Measurements from ENCODE around the gene CLRN3.

CLRN3 gene

GRCh38 chr10:127849224-127849623 lies 43.5 kb downstream of the CLRN3 start:
- TF ChIP-seq CTCF (IDR thresholded peaks at IDR 0.05; ENCODE audit: borderline replicate concordance, insufficient read depth, low read depth, low read length): no peak
- no peak overlapping the region for H3K4me3 ChIP-seq (ENCODE audit: low read depth, low read length)

- H3K4me3 ChIP-seq (ENCODE audit: low read depth, low read length): no peak overlapping the region
- TF ChIP-seq CTCF (IDR thresholded peaks at IDR 0.05; ENCODE audit: borderline replicate concordance, insufficient read depth, low read depth, low read length): no peak
Observed at GRCh38 chr10:127848226-127848625, 44.5 kb downstream of the CLRN3 start.

- H3K4me3 ChIP-seq (ENCODE audit: low read depth, low read length): no peak overlapping the region
- TF ChIP-seq CTCF (IDR thresholded peaks at IDR 0.05; ENCODE audit: borderline replicate concordance, insufficient read depth, low read depth, low read length): no peak
Observed at GRCh38 chr10:127845756-127846155, 47.0 kb downstream of the CLRN3 start.

- no peak overlapping the region for H3K4me3 ChIP-seq (ENCODE audit: low read depth, low read length)
- no peak for TF ChIP-seq CTCF (IDR thresholded peaks at IDR 0.05; ENCODE audit: borderline replicate concordance, insufficient read depth, low read depth, low read length)
Observed at GRCh38 chr10:127840884-127841283, 51.9 kb downstream of the CLRN3 start.

- no peak for TF ChIP-seq CTCF (IDR thresholded peaks at IDR 0.05; ENCODE audit: borderline replicate concordance, insufficient read depth, low read depth, low read length)
- H3K4me3 ChIP-seq (ENCODE audit: low read depth, low read length): no peak overlapping the region
Observed at GRCh38 chr10:127836966-127837365, 55.8 kb downstream of the CLRN3 start.

- no peak overlapping the region for H3K4me3 ChIP-seq (ENCODE audit: low read depth, low read length)
- TF ChIP-seq CTCF (IDR thresholded peaks at IDR 0.05; ENCODE audit: borderline replicate concordance, insufficient read depth, low read depth, low read length): no peak
Observed at GRCh38 chr10:127836176-127836575, 56.6 kb downstream of the CLRN3 start.

GRCh38 chr10:127834791-127835190 lies 58.0 kb downstream of the CLRN3 start:
- H3K4me3 ChIP-seq (ENCODE audit: low read depth, low read length): no peak overlapping the region
- TF ChIP-seq CTCF (IDR thresholded peaks at IDR 0.05; ENCODE audit: borderline replicate concordance, insufficient read depth, low read depth, low read length): no peak

Data from GM12875 (cell line).